ENCODE data around the gene MOSPD3. TPM values are rescaled to one million over a fixed set of nuclear protein-coding genes. Genes with fewer than 3 reads are reported as not detected.

MOSPD3 gene
- total and polyA plus RNA-seq, 2 of the 13 experiments (the other 11 are each of a cell fraction or from before 2014, with no cell fraction given), result 7.6 to 8.8 TPM

- ChIA-PET POLR2A (interaction anchor here (0.9 kb wide), 3 partner anchors 14 to 47 kb away, joined by 3 to 4 read pairs (median 3); partner anchors contain the start of genes FBXO24, GNB2, LRCH4 and MOSPD3), CTCF (ENCODE audit: low intra/inter-chr PET ratio, low total read pairs) (no interaction called here)
- no peaks in the 10 kb centered on the region for H3K9me3 ChIP-seq (ENCODE audit: low read length)
- no peak overlapping the region for H3K4me3 ChIP-seq (replicated peaks in 1 of 3; ENCODE audit: insufficient read depth in 1 of 3, low read depth in 2 of 3, low read length in 3 of 3)
- ATAC-seq (no peak), FAIRE-seq (no peak), DNase-seq (ENCODE audit: low spot score) (no peak)
- H3K9ac ChIP-seq (ENCODE audit: insufficient read depth, low read depth, low read length), result no peak overlapping the region
- WGBS (ENCODE audit: low lambda C conversion rate), result 96% methylated on average over 3 of the region's 3 CpGs
- in situ Hi-C loops (cut with HindIII; ENCODE audit: extremely low pct_ligation_motif_present, low pct_unique_long_range_greater_than_20kb) (no loop called here), intact Hi-C loops (cut with micrococcal nuclease; ENCODE audit: unreplicated experiment) (no loop called here)
- TF ChIP-seq MYPOP (CRISPR knock-in tag; IDR thresholded peaks at IDR 0.05), result no peak
- TF ChIP-seq ZFY (CRISPR knock-in tag; IDR thresholded peaks at IDR 0.05), result no peak
- TF ChIP-seq ZFP36 (IDR thresholded peaks at IDR 0.05; ENCODE audit: borderline replicate concordance, low read depth, low read length, partially characterized antibody), result peak; percentile 89
- TF ChIP-seq ZFP82 (CRISPR knock-in tag; IDR thresholded peaks at IDR 0.05; ENCODE audit: borderline replicate concordance), result no peak
- TF ChIP-seq ZNF775 (CRISPR knock-in tag; IDR thresholded peaks at IDR 0.05; ENCODE audit: borderline replicate concordance), result no peak
- TF ChIP-seq ZNF709 (CRISPR knock-in tag; IDR thresholded peaks at IDR 0.05), result no peak
- no peak for TF ChIP-seq MLXIP (CRISPR knock-in tag; IDR thresholded peaks at IDR 0.05; ENCODE audit: borderline replicate concordance)
- H3K4me2 ChIP-seq (ENCODE audit: low read depth, low read length), result no peak overlapping the region
- H3K4me1 ChIP-seq (ENCODE audit: insufficient read depth, low read length), result peaks cover 13% of the 10 kb centered on the region
- no peaks in the 10 kb centered on the region for H3K27me3 ChIP-seq (ENCODE audit: control insufficient read depth in 1 of 2, insufficient read depth in 2 of 2, low read length in 2 of 2)
- peaks cover 6% of the 10 kb centered on the region; the same call in 1 of the 2 replicates for H4K20me1 ChIP-seq (ENCODE audit: insufficient read depth, low read length)
- TSS peak; percentile 35 for BruUV-seq (replicated peaks)
- H2AFZ ChIP-seq (ENCODE audit: low read length), result no peak overlapping the region
- H3K79me2 ChIP-seq (ENCODE audit: insufficient read depth, low read length), result no peaks in the 10 kb centered on the region
- no peak overlapping the region for H3K27ac ChIP-seq (ENCODE audit: extremely low read length, insufficient read depth, low read length)
- peaks cover 4 to 23% of the 10 kb centered on the region in 2 experiments; a peak in 4 of 5 replicates for H3K36me3 ChIP-seq (replicated peaks in 1 of 2; ENCODE audit: control insufficient read depth in 1 of 2, insufficient read depth in 2 of 2, low read length in 2 of 2)
Measured at GRCh38 chr7:100626055-100626454, 13.7 kb downstream of the MOSPD3 start.
